ENCODE results near the gene TMC3.

Gene TMC3

GRCh38 chr15:81288616-81289015 is 85.4 kb downstream of the TMC3 start:
- no peak overlapping the region for H3K4me3 ChIP-seq (ENCODE audit: low read depth, low read length)
- no peaks in the 10 kb centered on the region for H3K9me3 ChIP-seq (ENCODE audit: severe bottlenecking)
- H3K27ac ChIP-seq = no peak overlapping the region
- H3K36me3 ChIP-seq = no peaks in the 10 kb centered on the region
- H3K27me3 ChIP-seq (ENCODE audit: insufficient read depth, low read depth, severe bottlenecking) = no peaks in the 10 kb centered on the region
- no peak for DNase-seq
- no peak for TF ChIP-seq CTCF (IDR thresholded peaks at IDR 0.05; ENCODE audit: low read depth, low read length)

GRCh38 chr15:81288040-81288439 is 86.0 kb downstream of the TMC3 start:
- no peaks in the 10 kb centered on the region for H3K27me3 ChIP-seq (ENCODE audit: insufficient read depth, low read depth, severe bottlenecking)
- no peak overlapping the region for H3K27ac ChIP-seq
- no peak overlapping the region for H3K4me3 ChIP-seq (ENCODE audit: low read depth, low read length)
- no peaks in the 10 kb centered on the region for H3K9me3 ChIP-seq (ENCODE audit: severe bottlenecking)
- no peak for DNase-seq
- no peak for TF ChIP-seq CTCF (IDR thresholded peaks at IDR 0.05; ENCODE audit: low read depth, low read length)
- H3K36me3 ChIP-seq = no peaks in the 10 kb centered on the region

- no peak overlapping the region for H3K4me3 ChIP-seq (ENCODE audit: low read depth, low read length)
- TF ChIP-seq CTCF (IDR thresholded peaks at IDR 0.05; ENCODE audit: low read depth, low read length) = no peak
- no peaks in the 10 kb centered on the region for H3K27me3 ChIP-seq (ENCODE audit: insufficient read depth, low read depth, severe bottlenecking)
- H3K36me3 ChIP-seq = no peaks in the 10 kb centered on the region
- H3K27ac ChIP-seq = no peak overlapping the region
- DNase-seq = no peak
- H3K9me3 ChIP-seq (ENCODE audit: severe bottlenecking) = no peaks in the 10 kb centered on the region
Measured at GRCh38 chr15:81286621-81287121, 87.3 kb downstream of the TMC3 start.

GRCh38 chr15:81285461-81285860 is 88.6 kb downstream of the TMC3 start:
- TF ChIP-seq CTCF (IDR thresholded peaks at IDR 0.05; ENCODE audit: low read depth, low read length) = no peak
- Histone ChIP-seq H3K36me3 (no peaks in the 10 kb centered on the region), H3K4me3 (ENCODE audit: low read depth, low read length) (no peak overlapping the region), H3K9me3 (ENCODE audit: severe bottlenecking) (no peaks in the 10 kb centered on the region), H3K27me3 (ENCODE audit: insufficient read depth, low read depth, severe bottlenecking) (no peaks in the 10 kb centered on the region), H3K27ac (no peak overlapping the region)
- no peak for DNase-seq

- no peaks in the 10 kb centered on the region for H3K27me3 ChIP-seq (ENCODE audit: insufficient read depth, low read depth, severe bottlenecking)
- H3K9me3 ChIP-seq (ENCODE audit: severe bottlenecking) = no peaks in the 10 kb centered on the region
- H3K4me3 ChIP-seq (ENCODE audit: low read depth, low read length) = no peak overlapping the region
- no peak for TF ChIP-seq CTCF (IDR thresholded peaks at IDR 0.05; ENCODE audit: low read depth, low read length)
- no peak for DNase-seq
- H3K27ac ChIP-seq = no peak overlapping the region
- no peaks in the 10 kb centered on the region for H3K36me3 ChIP-seq
Measured at GRCh38 chr15:81284256-81285031, 89.6 kb downstream of the TMC3 start.

- H3K27ac ChIP-seq = no peak overlapping the region
- H3K36me3 ChIP-seq = no peaks in the 10 kb centered on the region
- no peak for DNase-seq
- H3K27me3 ChIP-seq (ENCODE audit: insufficient read depth, low read depth, severe bottlenecking) = no peaks in the 10 kb centered on the region
- no peak overlapping the region for H3K4me3 ChIP-seq (ENCODE audit: low read depth, low read length)
- no peak for TF ChIP-seq CTCF (IDR thresholded peaks at IDR 0.05; ENCODE audit: low read depth, low read length)
- no peaks in the 10 kb centered on the region for H3K9me3 ChIP-seq (ENCODE audit: severe bottlenecking)
Measured at GRCh38 chr15:81282911-81283310, 91.1 kb downstream of the TMC3 start.

Data from WERI-Rb-1 (cell line).